ENCODE results near the gene MRPS10. TPM values are rescaled to one million over a fixed set of nuclear protein-coding genes. Genes with fewer than 3 reads are reported as not detected.
"Not testable (repeated sequence)": the region's sequence is repeated elsewhere in the genome, so short reads cannot be mapped to it uniquely, and the experiment has no call there.

The MRPS10 gene
- total RNA-seq, 2 experiments from 2014 or later, result 38.6 to 40.3 TPM

DNA sequence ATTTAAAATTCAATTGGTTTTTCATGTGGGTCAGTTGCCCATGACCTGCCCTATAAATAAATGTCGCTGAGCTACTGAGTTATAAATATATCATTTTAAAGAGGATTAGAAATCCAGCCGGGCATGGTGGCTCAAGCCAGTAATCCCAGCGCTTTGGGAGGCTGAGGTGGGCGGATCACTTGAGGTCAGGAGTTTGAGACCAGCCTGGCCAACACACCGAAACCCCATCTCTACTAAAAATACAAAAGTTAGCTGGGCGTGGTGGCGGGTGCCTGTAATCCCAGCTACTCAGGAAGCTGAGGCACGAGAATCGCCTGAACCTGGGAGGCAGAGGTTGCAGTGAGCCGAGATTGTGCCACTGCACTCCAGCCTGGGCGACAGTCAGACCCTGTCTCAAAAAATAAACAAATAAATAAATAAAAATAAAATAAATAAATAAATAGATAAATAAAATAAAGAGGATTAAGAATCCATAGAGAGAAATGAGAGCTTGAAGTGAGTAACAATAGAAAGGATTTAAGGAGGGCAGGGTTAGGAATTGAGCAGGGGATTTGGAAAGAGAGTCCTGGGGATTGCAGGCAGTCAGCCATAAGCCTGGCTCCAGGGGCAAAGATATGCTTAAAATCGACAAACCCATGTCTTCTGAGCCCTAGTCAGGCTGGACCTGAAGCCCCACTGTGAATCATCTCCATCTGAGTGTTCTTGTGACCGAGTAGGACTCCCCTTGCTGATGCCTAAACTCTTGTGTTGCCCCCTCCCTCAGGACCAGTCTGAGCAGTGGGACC, 15.3 kb downstream of the MRPS10 start:
- peaks cover 28% of the 10 kb centered on the region for H3K36me3 Mint-ChIP-seq
- CTCF ChIA-PET, result interaction anchor here (1.4 to 2.9 kb wide), 3 partner anchors 12 to 345 kb away, joined by 5 to 12 read pairs (median 8); no protein-coding TSS in a partner anchor
- H3K9me3 Mint-ChIP-seq; intact Hi-C loops (cut with micrococcal nuclease); H3K4me1 Mint-ChIP-seq (ENCODE audit: low read depth); DNase-seq; H3K27ac Mint-ChIP-seq; H3K27me3 Mint-ChIP-seq; H3K4me3 Mint-ChIP-seq: not testable (repeated sequence)
- POLR2A ChIA-PET, result interaction anchor here (1.0 kb wide), 1 partner anchor 103 kb away, joined by 3 read pairs; no protein-coding TSS in a partner anchor

- CTCF ChIA-PET, result interaction anchor here (2.9 kb wide), 1 partner anchor 13 kb away, joined by 12 read pairs; no protein-coding TSS in a partner anchor
- POLR2A ChIA-PET, result no interaction called here
- peaks cover 2% of the 10 kb centered on the region for H3K4me1 Mint-ChIP-seq (ENCODE audit: low read depth)
- H3K9me3 Mint-ChIP-seq, result peaks cover 3% of the 10 kb centered on the region
- peaks cover 24% of the 10 kb centered on the region for H3K36me3 Mint-ChIP-seq
- H3K4me3 Mint-ChIP-seq, result no peak overlapping the region
- no peak overlapping the region for H3K27ac Mint-ChIP-seq
- no peak for DNase-seq
- intact Hi-C loops (cut with micrococcal nuclease), result no loop called here
- no peaks in the 10 kb centered on the region for H3K27me3 Mint-ChIP-seq
Observed at GRCh38 chr6:42201382-42201781, 16.3 kb downstream of the MRPS10 start.

DNA sequence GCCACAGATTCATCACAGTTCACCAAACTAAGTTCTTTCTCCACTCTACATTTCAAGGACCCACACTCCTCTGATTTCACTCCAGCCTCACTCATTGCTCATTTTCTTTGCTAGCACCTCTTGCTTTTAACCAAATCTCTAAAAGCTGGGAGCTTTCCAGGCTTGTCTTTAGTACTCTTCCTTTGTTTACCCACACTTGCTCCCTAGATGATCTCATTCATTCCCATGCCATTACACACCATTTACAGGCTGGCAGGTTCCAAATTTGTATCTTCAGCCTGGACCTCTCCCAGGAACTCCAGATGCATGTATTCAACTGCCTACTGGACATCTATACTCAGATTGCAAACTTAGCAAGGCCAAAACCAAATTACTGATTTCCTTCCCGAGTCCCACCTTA, 17.6 kb downstream of the MRPS10 start:
- H3K4me3 Mint-ChIP-seq, result no peak overlapping the region
- H3K36me3 Mint-ChIP-seq, result peaks cover 21% of the 10 kb centered on the region
- H3K4me1 Mint-ChIP-seq (ENCODE audit: low read depth), result peaks cover 2% of the 10 kb centered on the region
- no peaks in the 10 kb centered on the region for H3K27me3 Mint-ChIP-seq
- ChIA-PET POLR2A (interaction anchor here (0.7 kb wide), 1 partner anchor 254 kb away, joined by 3 read pairs; no protein-coding TSS in a partner anchor), CTCF (interaction anchor here (1.3 to 2.9 kb wide), 2 partner anchors 15 to 95 kb away, joined by 4 to 12 read pairs; no protein-coding TSS in a partner anchor)
- no peak overlapping the region for H3K27ac Mint-ChIP-seq
- no peak for DNase-seq
- intact Hi-C loops (cut with micrococcal nuclease), result no loop called here
- peaks cover 3% of the 10 kb centered on the region for H3K9me3 Mint-ChIP-seq

DNA sequence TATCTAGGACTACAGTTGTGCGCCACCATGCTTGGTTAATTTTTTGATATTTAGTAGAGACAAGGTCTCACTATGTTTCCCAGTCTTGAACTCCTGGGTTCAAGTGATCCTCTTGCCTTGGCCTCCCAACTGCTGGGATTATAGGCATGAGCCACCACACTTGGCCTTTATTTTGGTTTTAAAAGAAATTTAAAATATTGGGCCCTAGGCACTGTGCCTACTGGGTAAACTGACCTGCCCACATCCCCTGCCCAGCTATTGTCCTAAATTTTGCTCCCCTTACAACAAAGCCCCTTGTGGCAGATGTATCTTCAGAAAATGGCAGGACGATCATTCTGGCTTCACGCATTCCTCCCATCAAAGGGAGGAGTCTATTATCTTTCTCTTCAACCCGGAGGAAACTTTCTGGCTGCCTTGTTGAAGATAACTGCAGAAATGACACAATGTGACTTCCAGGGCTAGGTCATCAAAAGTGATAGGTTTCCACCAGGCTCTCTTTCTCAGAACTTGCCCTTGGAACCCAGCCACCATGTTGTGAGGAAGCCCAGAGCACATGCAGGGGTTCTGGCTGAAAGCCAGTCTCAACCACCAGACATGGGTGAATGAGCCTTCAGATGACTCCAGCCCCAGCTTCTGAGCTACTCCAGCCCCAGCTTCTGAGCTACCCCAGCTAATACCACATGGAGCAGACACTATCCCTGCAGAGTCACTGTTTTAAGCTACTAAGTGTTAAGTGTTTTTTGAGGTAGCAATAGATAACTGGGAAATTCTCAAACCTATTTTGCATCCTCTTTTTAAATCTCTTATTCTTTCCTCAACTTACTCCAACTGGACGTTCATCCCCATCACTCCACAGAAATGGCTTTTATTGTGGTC, 18.3 kb downstream of the MRPS10 start:
- CTCF ChIA-PET, result interaction anchor here (1.3 to 2.9 kb wide), 2 partner anchors 15 to 95 kb away, joined by 4 to 12 read pairs; no protein-coding TSS in a partner anchor
- no peak overlapping the region for H3K27ac Mint-ChIP-seq
- DNase-seq, result no peak
- no peak overlapping the region for H3K4me3 Mint-ChIP-seq
- POLR2A ChIA-PET, result interaction anchor here (0.7 to 0.8 kb wide), 2 partner anchors 111 to 254 kb away, joined by 3 read pairs; no protein-coding TSS in a partner anchor
- intact Hi-C loops (cut with micrococcal nuclease), result no loop called here
- H3K4me1 Mint-ChIP-seq (ENCODE audit: low read depth), result peaks cover 2% of the 10 kb centered on the region
- no peaks in the 10 kb centered on the region for H3K27me3 Mint-ChIP-seq
- H3K9me3 Mint-ChIP-seq, result peaks cover 3% of the 10 kb centered on the region
- H3K36me3 Mint-ChIP-seq, result peaks cover 21% of the 10 kb centered on the region

DNA sequence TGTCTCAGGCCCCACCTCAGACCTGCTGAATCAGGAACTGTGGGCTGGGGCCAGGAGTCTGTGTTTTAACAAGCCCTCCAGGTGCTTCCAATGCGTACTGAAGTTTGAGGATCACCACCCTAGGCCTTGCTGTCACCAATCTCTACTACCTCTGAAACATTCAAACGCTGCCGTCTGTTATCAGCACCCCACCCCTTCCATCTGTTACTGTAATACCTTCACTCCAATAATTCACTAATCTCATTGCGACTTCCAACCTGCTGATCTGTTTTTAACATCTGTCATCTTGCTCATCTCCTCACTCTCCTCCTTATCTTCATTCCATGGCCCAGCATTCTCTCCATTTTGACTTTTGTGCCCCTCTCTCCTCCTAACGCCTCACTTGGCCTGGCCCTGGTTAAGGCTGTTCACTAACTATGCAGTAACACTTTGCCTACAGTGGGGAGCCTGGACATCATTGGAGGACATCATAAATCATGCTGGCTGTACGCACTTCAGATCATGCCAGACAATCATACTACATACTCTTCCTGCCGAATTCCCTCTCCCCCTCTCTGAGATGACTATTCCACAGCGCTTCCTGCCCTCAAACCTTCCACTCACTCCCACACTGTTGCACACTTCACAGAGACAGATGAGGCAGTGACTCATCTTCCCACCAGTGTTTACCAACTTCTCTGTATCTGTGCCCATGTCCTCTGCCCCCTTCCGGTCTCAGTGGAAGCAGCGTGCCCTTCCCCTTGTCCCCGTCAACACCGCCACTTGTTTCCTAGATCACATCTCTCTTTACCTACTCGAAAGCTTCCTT, 19.9 kb downstream of the MRPS10 start:
- Mint-ChIP-seq H3K27ac (no peak overlapping the region), H3K27me3 (no peaks in the 10 kb centered on the region), H3K9me3 (peaks cover 3% of the 10 kb centered on the region), H3K4me1 (ENCODE audit: low read depth) (peaks cover 2% of the 10 kb centered on the region), H3K36me3 (peaks cover 21% of the 10 kb centered on the region), H3K4me3 (no peak overlapping the region)
- DNase-seq, result peak; percentile 54
- CTCF ChIA-PET, result no interaction called here
- intact Hi-C loops (cut with micrococcal nuclease), result no loop called here
- POLR2A ChIA-PET, result no interaction called here

DNA sequence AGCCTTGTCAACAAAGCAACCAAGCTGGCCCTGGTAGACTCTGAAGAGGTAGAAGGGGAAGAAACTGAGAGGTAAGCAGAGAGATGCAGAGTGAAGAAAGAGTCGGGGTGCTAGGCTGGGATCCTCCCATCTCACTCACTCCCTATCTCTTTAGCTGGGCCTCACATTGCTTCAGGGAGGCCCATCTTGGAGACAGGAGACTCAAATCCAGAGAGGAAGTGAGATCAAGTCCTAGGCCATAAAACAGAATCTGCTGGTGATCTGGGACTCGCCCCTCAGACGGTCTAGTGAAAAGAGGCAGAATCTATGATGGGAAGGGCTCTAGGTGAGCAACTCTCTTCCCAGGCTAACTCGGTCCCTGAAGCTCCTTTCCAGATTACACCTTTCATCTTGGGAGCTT, 22.2 kb downstream of the MRPS10 start:
- intact Hi-C loops (cut with micrococcal nuclease), result no loop called here
- peaks cover 3% of the 10 kb centered on the region for H3K9me3 Mint-ChIP-seq
- peaks cover 11% of the 10 kb centered on the region for H3K36me3 Mint-ChIP-seq
- POLR2A ChIA-PET, result no interaction called here
- H3K4me1 Mint-ChIP-seq (ENCODE audit: low read depth), result peaks cover 2% of the 10 kb centered on the region
- no peak overlapping the region for H3K4me3 Mint-ChIP-seq
- no peak overlapping the region for H3K27ac Mint-ChIP-seq
- no peak for DNase-seq
- H3K27me3 Mint-ChIP-seq, result no peaks in the 10 kb centered on the region
- CTCF ChIA-PET, result no interaction called here

DNA sequence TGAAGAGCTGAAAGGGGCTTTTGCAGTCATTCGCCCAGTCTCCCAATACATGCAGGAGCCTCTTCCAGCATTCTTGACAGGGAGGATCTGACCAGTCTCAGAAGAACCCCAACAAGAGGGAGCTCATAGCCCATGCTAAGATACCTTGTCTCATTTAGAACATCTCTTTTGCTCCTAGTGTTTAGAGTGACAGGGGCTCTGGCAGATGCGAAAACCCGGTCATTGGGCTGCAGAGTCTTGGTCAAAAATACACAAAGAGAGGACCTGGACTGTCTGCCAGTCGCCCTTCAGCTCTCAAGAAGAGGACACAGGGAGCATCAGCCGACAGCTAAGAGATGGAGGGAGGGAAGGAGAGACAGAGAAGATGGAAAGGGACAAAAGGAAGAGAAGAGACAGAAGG, 23.6 kb downstream of the MRPS10 start:
- Mint-ChIP-seq H3K4me1 (ENCODE audit: low read depth) (no peaks in the 10 kb centered on the region), H3K36me3 (no peaks in the 10 kb centered on the region), H3K27ac (no peak overlapping the region), H3K27me3 (no peaks in the 10 kb centered on the region), H3K4me3 (no peak overlapping the region), H3K9me3 (no peaks in the 10 kb centered on the region)
- intact Hi-C loops (cut with micrococcal nuclease), result no loop called here
- POLR2A ChIA-PET, result no interaction called here
- CTCF ChIA-PET, result interaction anchor here (1.0 to 1.6 kb wide), 2 partner anchors 21 to 57 kb away, joined by 4 read pairs; no protein-coding TSS in a partner anchor
- no peak for DNase-seq

GRCh38 chr6:42193491-42193894, 24.2 kb downstream of the MRPS10 start:
- Mint-ChIP-seq H3K9me3 (no peaks in the 10 kb centered on the region), H3K4me3 (no peak overlapping the region), H3K4me1 (ENCODE audit: low read depth) (no peaks in the 10 kb centered on the region), H3K36me3 (no peaks in the 10 kb centered on the region), H3K27me3 (no peaks in the 10 kb centered on the region), H3K27ac (no peak overlapping the region)
- POLR2A ChIA-PET, result no interaction called here
- intact Hi-C loops (cut with micrococcal nuclease), result no loop called here
- CTCF ChIA-PET, result interaction anchor here (1.0 to 1.6 kb wide), 2 partner anchors 21 to 57 kb away, joined by 4 read pairs; no protein-coding TSS in a partner anchor
- DNase-seq, result no peak

GRCh38 chr6:42192385-42192784, 25.3 kb downstream of the MRPS10 start:
- H3K9me3 Mint-ChIP-seq; H3K4me1 Mint-ChIP-seq (ENCODE audit: low read depth); H3K27ac Mint-ChIP-seq; H3K4me3 Mint-ChIP-seq; intact Hi-C loops (cut with micrococcal nuclease); H3K36me3 Mint-ChIP-seq; DNase-seq; POLR2A ChIA-PET; H3K27me3 Mint-ChIP-seq: not testable (repeated sequence)
- CTCF ChIA-PET, result interaction anchor here (0.7 kb wide), 1 partner anchor 416 kb away, joined by 3 read pairs; no protein-coding TSS in a partner anchor

GRCh38 chr6:42190554-42191183, 27.0 kb downstream of the MRPS10 start:
- Mint-ChIP-seq H3K4me3 (no peak overlapping the region), H3K4me1 (ENCODE audit: low read depth) (no peaks in the 10 kb centered on the region), H3K9me3 (no peaks in the 10 kb centered on the region), H3K27ac (no peak overlapping the region), H3K36me3 (no peaks in the 10 kb centered on the region), H3K27me3 (no peaks in the 10 kb centered on the region)
- intact Hi-C loops (cut with micrococcal nuclease), result no loop called here
- ChIA-PET POLR2A (no interaction called here), CTCF (interaction anchor here (2.0 kb wide), 1 partner anchor 24 kb away, joined by 7 read pairs; no protein-coding TSS in a partner anchor)
- DNase-seq, result no peak

- Mint-ChIP-seq H3K9me3 (no peaks in the 10 kb centered on the region), H3K36me3 (no peaks in the 10 kb centered on the region), H3K27me3 (no peaks in the 10 kb centered on the region), H3K4me3 (no peak overlapping the region), H3K4me1 (ENCODE audit: low read depth) (no peaks in the 10 kb centered on the region), H3K27ac (no peak overlapping the region)
- POLR2A ChIA-PET, result interaction anchor here (0.8 kb wide), 1 partner anchor 9 kb away, joined by 3 read pairs; no protein-coding TSS in a partner anchor
- CTCF ChIA-PET, result interaction anchor here (1.2 kb wide), 1 partner anchor 359 kb away, joined by 6 read pairs; no protein-coding TSS in a partner anchor
- intact Hi-C loops (cut with micrococcal nuclease), result no loop called here
- no peak for DNase-seq
Observed at GRCh38 chr6:42188406-42188805, 29.3 kb downstream of the MRPS10 start.
